ENCODE measurements around the gene ASIC4. TPM values are rescaled to one million over a fixed set of nuclear protein-coding genes. Genes with fewer than 3 reads are reported as not detected.

ASIC4 gene
- total and polyA plus RNA-seq, 2 of the 4 experiments (the other 2 are of a cell fraction): 0.10 TPM; not detected in 1

GRCh38 chr2:219567791-219568361 is 53.6 kb downstream of the ASIC4 start:
- 91% methylated on average over 25 of the region's 35 CpGs; no CpG with 5 or more reads in 1 of the 2 experiments for WGBS, 2 experiments (ENCODE audit: extremely low coverage in 2 of 2, insufficient read length in 1 of 2)
- H3K23ac ChIP-seq (ENCODE audit: low read depth, low read length): no peak overlapping the region
- no peak overlapping the region for H2BK20ac ChIP-seq (ENCODE audit: low read depth, low read length)
- intact Hi-C loops (cut with micrococcal nuclease) (no loop called here), in situ Hi-C loops (cut with MboI; ENCODE audit: low sequenced_read_pairs) (no loop called here), dilution Hi-C loops (cut with HindIII; ENCODE audit: low sequenced_read_pairs, unreplicated experiment) (no loop called here)
- H3K18ac ChIP-seq (ENCODE audit: low read depth, low read length): no peak overlapping the region
- no peak overlapping the region for H3K9ac ChIP-seq (ENCODE audit: low read depth, low read length)
- H3K4me1 ChIP-seq (ENCODE audit: control insufficient read depth, insufficient read depth, low read length): peaks cover 10% of the 10 kb centered on the region
- peaks cover 26% of the 10 kb centered on the region for H3K36me3 ChIP-seq (ENCODE audit: control insufficient read depth, insufficient read depth, low read length)
- H2BK5ac ChIP-seq (ENCODE audit: low read depth, low read length, poor library complexity, severe bottlenecking): no peak overlapping the region
- no peak overlapping the region for H4K91ac ChIP-seq (ENCODE audit: insufficient read depth, low read depth, low read length)
- H3K56ac ChIP-seq (ENCODE audit: extremely low read depth, insufficient read depth, low read length): no peak overlapping the region
- no peak overlapping the region for H2AK5ac ChIP-seq (ENCODE audit: low read depth, low read length)
- ATAC-seq (ENCODE audit: low read depth) (no peak), DNase-seq (no peak)
- H3K27me3 ChIP-seq (ENCODE audit: control insufficient read depth, insufficient read depth, low read length): no peaks in the 10 kb centered on the region; the same call in 1 of the 2 replicates
- no peak overlapping the region for H2AK9ac ChIP-seq (replicated peaks; ENCODE audit: low read depth, low read length, poor library complexity)
- no TSS peak for BruUV-seq (replicated peaks)
- H3K4me3 ChIP-seq (ENCODE audit: insufficient read depth, low read depth, low read length): no peak overlapping the region
- ChIA-PET CTCF (no interaction called here), POLR2A (ENCODE audit: unreplicated experiment) (no interaction called here)
- no peak overlapping the region for H2BK120ac ChIP-seq (ENCODE audit: low read depth, low read length)
- H3K27ac ChIP-seq (ENCODE audit: insufficient read depth, low read length): no peak overlapping the region
- no peak overlapping the region for H3K4me2 ChIP-seq (ENCODE audit: low read depth, low read length)
- H4K8ac ChIP-seq (ENCODE audit: low read depth in 2 of 2, low read length in 2 of 2): no peak overlapping the region
- H3K4ac ChIP-seq (ENCODE audit: low read depth, low read length): no peak overlapping the region
- no peak overlapping the region for H2BK15ac ChIP-seq (ENCODE audit: low read depth, low read length)
- peaks cover 8% of the 10 kb centered on the region; the same call in 1 of the 2 replicates for H4K20me1 ChIP-seq (ENCODE audit: insufficient read depth, low read length)
- no peak for TF ChIP-seq MAZ (IDR thresholded peaks at IDR 0.05; ENCODE audit: borderline replicate concordance, low read depth, low read length)
- TF ChIP-seq, protein P1, sequence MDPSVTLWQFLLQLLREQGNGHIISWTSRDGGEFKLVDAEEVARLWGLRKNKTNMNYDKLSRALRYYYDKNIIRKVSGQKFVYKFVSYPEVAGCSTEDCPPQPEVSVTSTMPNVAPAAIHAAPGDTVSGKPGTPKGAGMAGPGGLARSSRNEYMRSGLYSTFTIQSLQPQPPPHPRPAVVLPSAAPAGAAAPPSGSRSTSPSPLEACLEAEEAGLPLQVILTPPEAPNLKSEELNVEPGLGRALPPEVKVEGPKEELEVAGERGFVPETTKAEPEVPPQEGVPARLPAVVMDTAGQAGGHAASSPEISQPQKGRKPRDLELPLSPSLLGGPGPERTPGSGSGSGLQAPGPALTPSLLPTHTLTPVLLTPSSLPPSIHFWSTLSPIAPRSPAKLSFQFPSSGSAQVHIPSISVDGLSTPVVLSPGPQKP (IDR thresholded peaks at IDR 0.05; ENCODE audit: borderline replicate concordance, low read depth, low read length): no peak
- no peak for TF ChIP-seq CHD1 (IDR thresholded peaks at IDR 0.05; ENCODE audit: low read depth, low read length)
- no peak for TF ChIP-seq RFX5 (IDR thresholded peaks at IDR 0.05; ENCODE audit: low read depth, low read length)
- no peak for TF ChIP-seq SMC3 (IDR thresholded peaks at IDR 0.05; ENCODE audit: low read depth, low read length)
- TF ChIP-seq MXI1 (IDR thresholded peaks at IDR 0.05; ENCODE audit: borderline replicate concordance, low read depth, low read length): no peak
- TF ChIP-seq NFE2L2 (IDR thresholded peaks at IDR 0.05; ENCODE audit: low read depth, low read length): no peak
- TF ChIP-seq RAD21 (IDR thresholded peaks at IDR 0.05; ENCODE audit: low read length): no peak
- no peak for TF ChIP-seq USF2 (IDR thresholded peaks at IDR 0.05; ENCODE audit: low read depth, low read length)
- no peak for TF ChIP-seq FOS (IDR thresholded peaks at IDR 0.05; ENCODE audit: low read depth, low read length)
- H3K79me1 ChIP-seq (ENCODE audit: low read depth in 1 of 2, low read length in 2 of 2): peaks cover 11 to 18% of the 10 kb centered on the region in 2 experiments
- H2AFZ ChIP-seq (replicated peaks; ENCODE audit: low read length, poor library complexity): peak overlapping the region; percentile 15
- no peak overlapping the region for H4K5ac ChIP-seq (ENCODE audit: low read depth, low read length)
- H3K9me1 ChIP-seq (ENCODE audit: insufficient read depth, low read length): peaks cover 8% of the 10 kb centered on the region; the same call in 1 of the 2 replicates
- no peak overlapping the region for H3K14ac ChIP-seq (replicated peaks; ENCODE audit: low read depth, low read length)
- no peaks in the 10 kb centered on the region for H3K9me3 ChIP-seq (ENCODE audit: control insufficient read depth, insufficient read depth, low read length)
